ENCODE results near the gene CXCL16. TPM values are rescaled to one million over a fixed set of nuclear protein-coding genes. Genes with fewer than 3 reads are reported as not detected.

The CXCL16 gene
- total RNA-seq, 1 experiment from 2014 or later: 4.5 TPM

DNA sequence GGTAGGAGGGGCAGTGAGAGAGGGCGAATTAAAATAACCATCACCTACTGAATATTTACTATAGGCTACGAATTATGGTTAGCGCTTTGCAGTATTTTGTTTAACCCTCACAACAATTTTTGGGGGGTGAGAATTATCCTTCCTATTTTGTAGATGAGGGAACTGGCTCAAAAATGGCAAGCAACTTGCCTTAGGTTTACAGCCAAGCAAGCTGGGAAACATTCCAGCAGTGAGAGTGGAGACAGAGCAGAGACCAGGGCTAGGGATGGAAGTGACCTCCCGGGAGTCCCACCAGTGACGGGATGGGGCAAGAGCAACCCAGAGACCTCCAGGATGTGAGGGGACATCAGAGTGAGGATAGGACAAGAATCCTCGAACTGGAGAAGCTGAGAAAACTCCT lies 46.8 kb upstream of the CXCL16 start:
- Histone ChIP-seq H4K8ac (replicated peaks; ENCODE audit: insufficient read length, low read depth, low read length) (no peak overlapping the region), H3K9ac (ENCODE audit: extremely low read depth, insufficient read length, low read length) (no peak overlapping the region), H3K23ac (ENCODE audit: insufficient read length, low read depth, low read length) (no peak overlapping the region)

More for the DNA sequence above, 46.8 kb upstream of the CXCL16 start:
- H3K4me2 ChIP-seq (ENCODE audit: insufficient read depth, insufficient read length, low read length): no peak overlapping the region
- H2AFZ ChIP-seq (ENCODE audit: low read length): no peak overlapping the region
- H3K14ac ChIP-seq (ENCODE audit: insufficient read depth, low read length): no peak overlapping the region
- H2BK120ac ChIP-seq (ENCODE audit: low read depth, low read length, poor library complexity, severe bottlenecking): no peak overlapping the region
- H3K27me3 ChIP-seq (ENCODE audit: insufficient read depth, low read length): peaks cover 51% of the 10 kb centered on the region
- Mint-ChIP-seq H3K27me3 (ENCODE audit: low read depth) (peaks cover 87% of the 10 kb centered on the region), H3K36me3 (ENCODE audit: insufficient read depth in 1 of 3, low read depth in 3 of 3) (no peaks in the 10 kb centered on the region; a peak in 1 of 7 replicates), H3K4me3 (no peak overlapping the region), H3K9me3 (no peaks in the 10 kb centered on the region; a peak in 1 of 5 replicates), H3K4me1 (peaks cover 29 to 39% of the 10 kb centered on the region in 2 experiments), H3K27ac (0 out of 7 replicates have a peak overlapping the region, but pooled peaks of 1 of the 3 experiments have one; percentile 26)
- H3K23me2 ChIP-seq (ENCODE audit: insufficient read length, low read depth, low read length, poor library complexity, severe bottlenecking): peaks cover 17% of the 10 kb centered on the region
- no peak overlapping the region for H3K4ac ChIP-seq (ENCODE audit: low read depth, low read length)
- H2BK15ac ChIP-seq (ENCODE audit: low read depth, low read length): no peak overlapping the region
- no peaks in the 10 kb centered on the region for H3K79me2 ChIP-seq (ENCODE audit: insufficient read depth, low read length)
- no peak for DNase-seq
- H4K5ac ChIP-seq (ENCODE audit: insufficient read length, low read depth, low read length): no peak overlapping the region
- H3K79me1 ChIP-seq (ENCODE audit: insufficient read depth, low read depth, low read length, poor library complexity, severe bottlenecking): no peaks in the 10 kb centered on the region
- H3K9me3 ChIP-seq (ENCODE audit: control insufficient read depth, low read depth, low read length): no peaks in the 10 kb centered on the region
- H3T11ph ChIP-seq (ENCODE audit: low read length): no peak overlapping the region
- WGBS (ENCODE audit: extremely low coverage, insufficient read length, low lambda C conversion rate): no CpG with 5 or more reads among the region's 6 CpGs
- H3K18ac ChIP-seq (ENCODE audit: insufficient read length, low read depth, low read length): peak overlapping the region; percentile 11
- no peak overlapping the region for H3K56ac ChIP-seq (ENCODE audit: insufficient read length, low read depth, low read length)
- H3K4me1 ChIP-seq (ENCODE audit: insufficient read depth, low read length): peaks cover 2% of the 10 kb centered on the region; the same call in 1 of the 2 replicates
- peaks cover 3% of the 10 kb centered on the region for H4K20me1 ChIP-seq (ENCODE audit: control insufficient read depth, insufficient read depth, insufficient read length)
- no peak overlapping the region for H2BK20ac ChIP-seq (ENCODE audit: low read depth, low read length, poor library complexity, severe bottlenecking)
- H4K91ac ChIP-seq (ENCODE audit: insufficient read length, low read depth, low read length): no peak overlapping the region
- H2BK5ac ChIP-seq (ENCODE audit: insufficient read length, low read length): no peak overlapping the region
- H2AK5ac ChIP-seq (ENCODE audit: insufficient read length, low read length): no peak overlapping the region
- no peak overlapping the region for H3K27ac ChIP-seq (ENCODE audit: insufficient read length, low read depth, low read length)
- no peak for TF ChIP-seq CTCF (conservative IDR thresholded peaks at IDR 0.05)
- no peak overlapping the region for H2BK12ac ChIP-seq (ENCODE audit: insufficient read length, low read depth, low read length)

Measured in H9 (cell line).